ENCODE measurements around the gene ANKRD13B. TPM values are rescaled to one million over a fixed set of nuclear protein-coding genes. Genes with fewer than 3 reads are reported as not detected.
A peak's percentile ranks its signal among the peaks of the same experiment; 100 is the strongest.

Gene ANKRD13B
- total and polyA plus RNA-seq, 2 donors (not counting 1 experiment from before 2014, with no cell fraction given), result 1.6 to 2.8 TPM

DNA sequence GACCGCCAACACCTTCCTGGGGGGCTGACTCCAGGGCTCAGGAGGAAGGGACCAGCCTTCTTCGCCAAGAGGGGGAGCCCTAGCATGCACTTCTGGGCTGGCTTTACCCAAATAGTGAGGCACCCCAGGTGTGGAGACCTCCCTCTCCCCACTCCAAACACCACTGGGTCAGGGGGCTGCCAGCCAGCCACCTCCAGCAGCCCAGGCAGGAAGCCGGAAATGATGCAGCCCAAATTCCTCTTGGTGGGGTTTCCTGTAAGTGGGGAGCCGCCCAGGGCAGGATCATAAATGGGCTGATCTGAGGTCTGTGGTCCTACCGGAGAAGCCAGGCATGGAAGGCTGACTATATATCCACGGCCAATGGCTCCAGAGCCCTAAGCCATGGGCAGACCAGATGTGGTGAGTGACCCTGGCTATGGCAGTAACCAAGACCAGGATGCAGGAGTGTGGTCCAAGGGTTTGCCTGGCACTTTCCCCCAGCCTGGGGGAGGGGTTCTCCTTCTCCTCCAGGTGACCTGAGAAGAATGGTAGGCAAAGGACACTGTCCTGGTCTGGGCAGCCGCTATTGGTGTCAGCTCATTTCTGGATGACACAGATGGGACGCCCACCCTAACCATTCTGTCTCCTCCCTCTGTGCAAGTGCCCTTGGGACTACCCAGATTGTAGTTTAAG lies 7.7 kb upstream of the ANKRD13B start:
- 49% methylated on average over 7 of the region's 8 CpGs for WGBS (ENCODE audit: insufficient coverage)
- Mint-ChIP-seq H3K4me1 (peaks cover 55% of the 10 kb centered on the region), H3K27me3 (no peaks in the 10 kb centered on the region), H3K27ac (peak overlapping the region; percentile 41), H3K9me3 (ENCODE audit: insufficient read depth) (no peaks in the 10 kb centered on the region), H3K4me3 (peak overlapping the region; percentile 37)
- peak overlapping the region; percentile 69 for H3K4me2 ChIP-seq (replicated peaks; ENCODE audit: low read depth, low read length, poor library complexity, severe bottlenecking)
- peaks cover 45% of the 10 kb centered on the region for H4K20me1 ChIP-seq (ENCODE audit: control insufficient read depth, insufficient read depth, low read length, poor library complexity, severe bottlenecking)
- H3K9me3 ChIP-seq (ENCODE audit: control extremely low read depth in 1 of 3, control insufficient read depth in 2 of 3, insufficient read depth in 1 of 3, low read length in 2 of 3), result no peaks in the 10 kb centered on the region
- ATAC-seq (ENCODE audit: low read depth) (no peak), DNase-seq (no peak)
- CTCF ChIA-PET, result interaction anchor here (0.7 to 24.3 kb wide), 6 partner anchors 12 to 215 kb away, joined by 3 to 336 read pairs (median 5); no protein-coding TSS in a partner anchor
- peak overlapping the region; percentile 29 for H3K9ac ChIP-seq (ENCODE audit: low read length)
- H3K27ac ChIP-seq (ENCODE audit: low read length in 2 of 2), result peak overlapping the region in 1 of 2 donors; percentile 29
- H3K27me3 ChIP-seq (replicated peaks in 1 of 4; ENCODE audit: control extremely low read depth in 1 of 4, control insufficient read depth in 3 of 4, insufficient read depth in 4 of 4, low read length in 3 of 4), result no peaks in the 10 kb centered on the region
- peaks cover 40 to 51% of the 10 kb centered on the region in 2 donors for H3K4me1 ChIP-seq (ENCODE audit: control insufficient read depth in 2 of 2, insufficient read depth in 2 of 2, low read length in 2 of 2)
- intact Hi-C loops (cut with micrococcal nuclease), result no loop called here
- POLR2A ChIA-PET, result interaction anchor here (1.0 kb wide), 1 partner anchor 8 kb away, joined by 3 read pairs; the partner anchor contains the start of gene ANKRD13B
- TF ChIP-seq EZH2 (IDR thresholded peaks at IDR 0.05; ENCODE audit: borderline replicate concordance, insufficient read depth, low read depth, low read length, poor library complexity, severe bottlenecking), result no peak
- TF ChIP-seq, protein P1, sequence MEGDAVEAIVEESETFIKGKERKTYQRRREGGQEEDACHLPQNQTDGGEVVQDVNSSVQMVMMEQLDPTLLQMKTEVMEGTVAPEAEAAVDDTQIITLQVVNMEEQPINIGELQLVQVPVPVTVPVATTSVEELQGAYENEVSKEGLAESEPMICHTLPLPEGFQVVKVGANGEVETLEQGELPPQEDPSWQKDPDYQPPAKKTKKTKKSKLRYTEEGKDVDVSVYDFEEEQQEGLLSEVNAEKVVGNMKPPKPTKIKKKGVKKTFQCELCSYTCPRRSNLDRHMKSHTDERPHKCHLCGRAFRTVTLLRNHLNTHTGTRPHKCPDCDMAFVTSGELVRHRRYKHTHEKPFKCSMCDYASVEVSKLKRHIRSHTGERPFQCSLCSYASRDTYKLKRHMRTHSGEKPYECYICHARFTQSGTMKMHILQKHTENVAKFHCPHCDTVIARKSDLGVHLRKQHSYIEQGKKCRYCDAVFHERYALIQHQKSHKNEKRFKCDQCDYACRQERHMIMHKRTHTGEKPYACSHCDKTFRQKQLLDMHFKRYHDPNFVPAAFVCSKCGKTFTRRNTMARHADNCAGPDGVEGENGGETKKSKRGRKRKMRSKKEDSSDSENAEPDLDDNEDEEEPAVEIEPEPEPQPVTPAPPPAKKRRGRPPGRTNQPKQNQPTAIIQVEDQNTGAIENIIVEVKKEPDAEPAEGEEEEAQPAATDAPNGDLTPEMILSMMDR (IDR thresholded peaks at IDR 0.05), result no peak
- H3K36me3 ChIP-seq (replicated peaks in 1 of 2; ENCODE audit: control extremely low read depth in 1 of 2, control insufficient read depth in 1 of 2, extremely low read depth in 1 of 2, insufficient read depth in 2 of 2, low read length in 1 of 2), result peaks cover 0 to 19% of the 10 kb centered on the region in 2 experiments
- H2AFZ ChIP-seq (ENCODE audit: insufficient read depth, low read depth, low read length, poor library complexity, severe bottlenecking), result peak overlapping the region; percentile 9
- peaks cover 71% of the 10 kb centered on the region for H3K79me2 ChIP-seq (ENCODE audit: control insufficient read depth, insufficient read depth, low read length)
- peak overlapping the region in 2 of 5 experiments; percentile 2 to 16 for H3K4me3 ChIP-seq (ENCODE audit: control extremely low read depth in 1 of 5, extremely low read depth in 1 of 5, insufficient read depth in 1 of 5, low read depth in 2 of 5, low read length in 4 of 5)
